GM18867 (cell line): ENCODE results near the gene GPR150.

ENCODE experiments used
- ATAC-seq: cut with Tn5 transposase; IDR thresholded peaks from one replicate; pipeline ENCODE4 v1.9.1; 2021; ENCODE audit warnings: mild to moderate bottlenecking, moderate library complexity; ENCODE audit not compliant: unreplicated experiment

GPR150 gene

DNA sequence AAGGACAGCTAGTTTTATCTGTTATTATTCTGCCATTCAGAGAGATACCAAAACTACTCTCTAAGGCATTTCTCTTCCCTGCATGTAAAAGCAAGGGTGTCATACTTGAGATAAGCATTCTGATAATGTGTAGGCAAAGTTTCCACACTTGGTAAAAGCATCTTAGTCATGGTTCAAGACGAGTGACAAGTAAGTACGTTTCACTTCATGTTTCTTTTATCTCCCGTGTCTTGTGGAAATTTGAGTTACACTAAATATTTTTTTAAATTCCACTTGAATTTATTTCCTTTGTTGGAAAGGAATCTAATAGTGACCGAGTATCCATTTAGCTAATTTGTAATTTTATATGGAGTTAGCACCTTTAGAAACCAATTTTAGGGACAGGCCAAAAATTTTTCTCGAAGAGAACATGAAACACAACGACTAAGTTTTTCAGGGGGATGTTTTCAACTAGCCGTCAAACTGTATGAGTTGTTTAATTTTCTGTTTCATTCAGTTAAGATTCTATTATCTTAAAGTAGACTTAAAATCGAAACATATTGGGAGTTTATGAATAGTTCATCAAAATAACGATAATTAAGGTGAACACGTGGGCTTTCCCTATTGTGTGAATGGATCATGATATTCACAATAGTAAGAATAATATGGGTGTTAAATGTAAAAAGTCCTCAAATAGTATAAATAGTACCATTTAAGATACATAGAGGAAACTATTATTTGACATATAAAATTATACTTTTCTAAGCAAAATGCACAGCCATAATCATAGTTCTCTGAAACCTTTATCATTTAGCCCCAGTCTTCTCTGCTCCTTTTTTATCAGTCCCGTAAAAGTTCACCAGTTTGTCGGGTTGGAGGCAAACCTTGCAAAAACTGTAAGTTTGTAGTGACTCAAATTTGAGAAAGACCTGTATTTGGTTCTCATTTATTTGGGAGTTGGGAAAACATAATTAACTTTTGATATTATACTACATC lies 28.3 kb downstream of the GPR150 start:
- no peak for ATAC-seq

DNA sequence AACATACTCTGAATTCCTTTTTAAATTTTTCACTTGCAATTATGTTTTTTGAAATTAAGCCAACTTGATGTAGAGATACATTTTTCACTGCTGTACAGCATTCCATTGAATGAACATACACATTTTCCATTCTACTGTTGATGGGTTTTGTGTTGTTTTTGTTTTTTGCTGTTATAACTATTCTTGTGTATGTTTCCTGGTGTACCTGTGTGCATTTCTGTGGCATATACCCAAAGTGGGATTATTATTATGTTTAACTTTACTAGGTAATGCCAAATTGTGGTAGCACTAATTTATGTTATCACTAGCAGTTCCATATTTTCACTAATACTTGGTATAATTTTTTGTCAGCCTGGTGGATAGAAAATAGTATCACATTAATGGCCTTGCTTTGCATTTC lies 29.4 kb downstream of the GPR150 start:
- no peak for ATAC-seq

DNA sequence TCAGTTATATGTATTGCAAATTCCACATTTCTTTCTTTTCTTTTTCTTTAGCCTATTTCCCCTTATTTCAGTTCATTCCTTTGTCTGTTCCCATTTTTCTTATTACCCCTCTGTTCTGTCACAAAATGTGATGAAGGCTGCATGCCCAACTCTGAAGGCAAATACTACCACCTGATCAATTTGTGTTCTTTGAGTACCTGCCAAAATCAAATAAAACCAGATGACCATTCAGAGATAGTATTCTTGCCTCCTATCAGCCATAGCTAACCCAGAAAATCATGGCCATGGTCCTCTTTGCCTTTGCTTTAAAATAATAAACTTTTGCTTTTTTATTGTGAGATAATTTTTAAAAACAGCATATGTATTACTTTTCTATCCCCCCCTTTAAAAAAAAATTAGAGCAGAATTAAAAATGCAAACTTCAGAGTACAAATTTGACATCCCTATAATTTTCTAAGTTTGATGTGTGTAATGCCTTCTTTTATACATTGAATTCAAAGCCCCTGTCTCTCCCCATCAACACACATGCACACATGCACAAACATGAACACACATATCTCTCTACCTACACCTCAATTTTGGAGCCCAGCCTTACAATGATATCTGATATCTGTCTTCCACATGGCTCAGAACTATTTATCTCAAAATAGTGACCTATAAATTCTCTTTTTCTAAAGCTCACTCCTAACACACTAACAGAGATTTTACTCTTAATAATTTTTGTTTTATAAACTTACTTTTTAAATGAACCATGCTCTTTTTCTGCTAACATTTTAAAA lies 30.1 kb downstream of the GPR150 start:
- no peak for ATAC-seq

DNA sequence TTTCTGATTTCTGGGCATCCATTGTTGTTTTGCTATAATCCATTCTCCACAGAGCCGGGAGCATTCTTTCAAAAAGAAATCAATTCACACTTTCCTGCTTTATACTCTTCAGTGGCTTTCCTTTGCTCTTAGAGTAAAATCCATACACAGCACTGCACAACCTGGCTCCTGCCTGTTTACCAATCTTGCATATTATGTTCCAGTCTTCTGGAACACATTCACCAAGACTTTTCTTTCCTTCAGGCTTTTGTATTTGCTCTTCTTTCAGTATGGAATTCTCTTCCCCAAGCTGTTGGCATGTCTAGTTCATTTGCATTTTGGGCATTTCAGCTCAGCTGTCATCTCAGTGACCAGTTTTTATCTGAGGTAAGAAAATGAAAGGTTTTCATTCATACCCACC lies 33.0 kb downstream of the GPR150 start:
- ATAC-seq = no peak

DNA sequence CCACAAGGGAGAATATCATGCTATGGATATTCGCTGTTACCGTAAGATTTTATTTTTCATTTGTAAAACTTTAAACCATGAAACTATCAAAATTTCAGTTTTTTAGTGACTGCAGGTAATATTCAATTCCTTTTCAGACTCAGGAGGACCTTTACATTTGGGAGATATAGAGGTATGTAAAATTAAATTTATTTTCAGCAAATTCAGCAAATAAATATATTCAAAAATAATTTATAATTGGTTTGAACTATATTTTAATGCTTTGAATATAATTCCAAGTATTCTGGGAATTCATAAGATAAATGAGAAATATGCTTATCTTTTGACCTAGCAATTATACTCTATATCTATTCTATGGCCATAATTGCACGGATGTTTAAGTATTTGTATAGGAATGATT lies 34.3 kb downstream of the GPR150 start:
- ATAC-seq = no peak

DNA sequence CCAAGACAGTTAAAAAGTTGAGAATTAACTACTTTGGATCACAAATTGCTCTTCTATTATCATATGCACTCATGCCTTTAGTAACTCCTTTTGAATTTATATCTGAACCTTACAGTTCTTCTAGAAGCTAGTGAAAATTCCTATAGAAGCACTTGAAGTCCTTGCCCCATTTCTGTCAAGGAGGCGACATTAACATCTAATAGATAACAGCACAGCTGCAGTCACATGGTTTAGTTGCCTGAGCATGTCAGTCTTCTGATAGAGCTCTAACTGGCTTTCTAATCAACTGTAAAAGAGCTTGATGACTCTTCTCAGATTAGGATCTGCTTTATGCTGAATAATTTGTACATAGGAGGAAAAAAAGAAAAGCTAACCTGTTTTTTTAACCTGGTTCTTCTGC lies 35.7 kb downstream of the GPR150 start:
- ATAC-seq = no peak

DNA sequence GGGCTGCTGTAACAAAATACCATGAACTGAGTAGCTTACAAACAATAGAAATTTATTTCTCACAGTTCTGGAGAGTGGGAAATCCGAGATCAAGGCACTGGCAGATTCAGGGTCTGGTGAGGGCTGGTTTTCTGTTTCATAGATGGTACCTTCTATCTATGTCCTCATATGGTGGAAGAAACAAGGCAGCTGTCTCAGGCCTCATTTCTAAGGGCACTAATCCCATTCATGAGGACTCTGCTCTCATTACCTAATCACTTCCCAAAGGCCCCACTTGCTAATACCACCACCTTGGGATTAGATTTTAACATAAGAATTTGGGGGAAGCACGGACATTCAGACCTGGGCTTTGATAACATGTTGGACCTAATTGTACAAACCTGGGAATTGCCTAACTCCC lies 40.2 kb downstream of the GPR150 start:
- ATAC-seq = no peak

DNA sequence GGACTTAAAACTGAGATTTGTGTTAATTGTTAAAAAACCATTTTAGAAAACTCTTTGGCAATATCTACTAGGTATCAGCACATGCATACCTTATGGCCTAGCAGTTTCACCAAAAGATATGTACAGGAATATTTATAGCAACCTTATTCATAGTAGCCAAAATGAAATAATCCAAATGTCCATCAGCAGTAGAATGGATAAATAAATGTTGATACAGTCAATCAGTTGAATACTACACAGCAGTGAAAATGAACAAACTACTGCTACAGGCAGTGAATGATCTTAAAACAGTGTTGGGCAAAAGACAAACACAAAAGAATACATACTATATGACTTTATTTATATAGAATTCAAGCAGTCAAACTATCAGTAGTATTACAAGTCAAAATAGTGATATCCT lies 43.1 kb downstream of the GPR150 start:
- no peak for ATAC-seq

DNA sequence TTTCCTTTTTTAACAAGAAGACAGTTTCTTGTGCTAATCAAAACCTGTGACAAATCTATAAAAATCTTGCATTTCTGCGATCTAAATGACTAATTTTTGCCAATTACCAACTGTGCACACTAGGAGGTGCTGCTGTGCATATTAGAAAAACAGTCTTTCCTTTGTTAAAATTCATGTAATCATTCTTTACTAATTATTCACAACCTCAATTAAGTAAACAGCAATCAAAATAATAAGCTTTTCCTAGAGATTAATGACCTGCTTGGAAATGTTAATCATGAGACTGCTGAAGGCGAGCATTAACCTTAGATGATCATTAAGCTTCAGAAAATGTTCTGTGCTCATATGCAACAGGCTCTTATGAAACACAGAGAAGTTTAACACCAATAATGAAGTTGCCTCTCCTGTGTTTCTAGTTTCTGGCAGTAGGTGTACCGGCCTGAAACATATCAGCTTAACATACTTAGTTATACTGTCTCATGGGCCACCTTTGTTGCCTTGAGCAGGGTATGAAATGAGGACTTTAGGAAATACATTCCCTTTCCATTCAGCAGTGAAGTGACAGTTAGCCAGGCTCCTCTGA lies 44.4 kb downstream of the GPR150 start:
- no peak for ATAC-seq

DNA sequence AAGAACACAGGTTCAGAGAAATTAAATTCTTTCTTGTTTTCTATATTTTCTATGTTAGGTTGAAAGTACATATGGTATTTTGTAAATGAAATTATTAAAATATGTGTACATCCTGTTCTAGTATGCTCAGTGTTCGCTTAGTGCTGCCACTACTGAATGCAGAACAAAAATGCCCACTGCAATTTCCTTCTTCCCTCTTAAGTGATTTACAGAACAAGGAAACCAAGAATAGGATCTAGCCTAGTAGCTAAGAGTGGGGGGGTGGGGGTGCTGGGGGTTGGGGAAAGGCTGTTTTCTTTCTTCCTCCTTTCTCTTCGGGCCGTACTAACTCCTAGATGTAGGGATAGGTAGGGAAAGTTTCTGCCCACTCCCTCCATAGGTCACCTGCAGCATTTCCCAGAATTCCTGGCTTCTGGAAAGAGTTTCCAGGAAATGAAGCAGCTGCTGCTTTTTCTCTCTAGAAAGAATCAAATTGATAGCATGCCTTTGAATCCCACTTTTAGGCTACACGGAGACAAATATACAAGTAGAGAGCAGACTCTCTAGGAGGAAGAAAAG lies 47.3 kb downstream of the GPR150 start:
- ATAC-seq = no peak

DNA sequence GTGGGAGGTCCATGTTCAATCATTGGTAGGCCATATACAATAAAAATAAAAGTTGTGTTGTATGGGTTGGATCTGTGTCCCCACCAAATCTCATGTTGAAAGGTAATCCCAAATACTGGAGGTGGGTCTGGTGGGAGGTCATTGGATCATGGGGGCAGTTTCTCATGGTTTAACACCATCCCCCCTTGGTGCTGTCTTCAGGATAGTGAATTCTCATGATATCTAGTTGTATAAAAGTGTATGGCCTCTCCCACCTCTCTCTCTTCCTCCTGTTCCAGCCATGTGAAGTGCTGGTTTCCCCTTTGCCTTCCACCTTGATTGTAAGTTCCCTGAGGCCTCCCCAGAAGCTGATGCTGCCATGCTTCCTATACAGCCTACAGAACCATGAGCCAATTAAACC lies 47.8 kb downstream of the GPR150 start:
- no peak for ATAC-seq

DNA sequence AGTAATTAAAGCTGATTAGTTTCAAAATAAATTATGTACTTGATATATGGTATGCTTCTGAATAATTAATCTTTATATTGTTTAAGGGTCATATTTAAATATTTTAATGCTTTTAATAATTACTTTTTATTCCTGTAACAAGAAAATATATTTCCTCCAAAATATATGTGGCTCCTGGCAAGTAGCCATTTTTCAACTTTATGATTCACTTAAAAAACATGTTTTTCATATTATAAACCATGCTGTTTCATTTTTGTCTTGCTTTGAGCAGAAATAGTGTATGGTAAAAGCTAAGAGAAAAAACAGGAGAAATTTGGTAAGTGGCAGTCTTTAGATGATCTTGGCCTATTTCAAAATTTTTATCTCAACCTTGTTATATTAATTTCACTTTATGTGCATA lies 48.3 kb downstream of the GPR150 start:
- no peak for ATAC-seq

DNA sequence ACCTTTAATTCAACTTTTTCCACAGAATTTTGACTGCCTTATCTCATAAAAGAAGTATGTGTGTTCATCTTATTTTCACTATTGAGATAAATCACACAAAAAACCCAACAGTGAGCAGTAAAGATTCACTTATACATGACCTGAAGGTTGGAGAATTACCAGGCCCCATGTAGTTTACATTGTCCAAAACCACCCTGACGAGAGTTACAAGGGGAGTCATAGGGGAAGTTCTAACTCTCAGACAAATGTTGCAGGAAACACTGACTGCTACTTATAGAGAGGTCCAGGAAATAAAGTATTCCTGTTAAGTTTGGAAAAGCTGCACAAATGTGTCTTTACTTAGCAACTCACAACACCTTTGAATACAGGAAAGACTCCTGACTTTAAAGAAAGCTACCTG lies 48.8 kb downstream of the GPR150 start:
- no peak for ATAC-seq

DNA sequence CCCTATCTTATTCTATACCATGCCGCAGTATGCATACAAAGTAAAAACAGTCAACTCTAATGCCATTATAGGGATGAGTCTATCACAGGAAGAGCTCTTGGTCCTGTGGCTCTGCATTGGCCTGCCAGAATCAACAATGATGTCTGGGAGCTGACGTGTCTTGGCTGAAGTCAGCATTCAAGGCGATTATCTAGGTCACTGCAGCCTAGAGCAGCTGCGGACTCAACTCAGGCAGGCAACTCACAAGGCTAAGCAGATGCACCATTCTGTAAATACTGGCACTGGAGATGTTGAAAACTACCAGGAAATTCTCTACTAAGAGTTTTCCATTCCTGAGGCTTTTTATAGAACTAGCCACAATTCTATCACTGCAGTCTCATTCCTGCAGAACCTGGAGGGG lies 49.7 kb downstream of the GPR150 start:
- no peak for ATAC-seq

DNA sequence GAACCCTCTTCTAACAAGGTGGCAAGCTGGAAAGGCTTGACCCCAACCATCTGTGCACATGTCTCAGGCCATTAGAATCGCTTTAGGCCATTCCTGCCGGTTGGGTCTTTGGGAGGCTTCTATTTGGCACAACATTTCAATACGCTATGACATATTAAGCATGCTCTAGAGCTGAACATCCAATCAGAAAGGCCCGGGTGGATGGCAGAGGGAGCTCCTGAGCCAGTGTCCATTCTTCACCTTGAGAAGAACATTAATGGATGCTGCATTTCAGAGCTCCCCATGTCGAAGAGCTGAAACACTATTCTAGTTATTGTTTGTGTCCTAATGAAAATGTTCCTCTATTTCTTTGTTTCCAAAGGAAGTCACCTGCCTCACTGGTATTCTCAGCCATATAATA lies 50.1 kb downstream of the GPR150 start:
- no peak for ATAC-seq

DNA sequence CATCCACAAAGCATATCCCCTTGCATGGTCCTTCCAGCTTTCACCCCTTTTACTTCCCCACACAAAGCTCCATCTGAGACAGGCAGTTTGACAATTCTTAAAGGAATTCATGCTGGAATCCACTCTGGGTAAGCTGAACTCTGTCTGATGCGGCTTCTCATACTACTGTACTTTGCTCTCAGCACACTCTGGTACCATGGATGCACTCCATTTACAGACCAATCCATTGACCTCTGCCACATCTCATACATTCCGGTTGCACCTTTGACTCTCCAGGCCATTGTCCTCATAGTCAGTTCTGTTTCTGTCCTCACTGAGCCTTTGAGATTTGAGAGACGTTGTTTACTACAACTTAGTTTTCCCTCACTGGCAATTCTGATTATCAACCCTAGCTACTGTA lies 50.7 kb downstream of the GPR150 start:
- ATAC-seq = no peak
